Fibroblast of lung (primary cell): Measurements from ENCODE around the gene STK10. TPM values are rescaled to one million over a fixed set of nuclear protein-coding genes. Genes with fewer than 3 reads are reported as not detected.

ENCODE experiments used
- DNase-seq, 2 donors: peaks; one replicate each; pipeline versions ENCODE4 v3.0.0 to v3.0.0-alpha.2; 2010; ENCODE audit warnings: low read depth in 2 of 2
- H2AFZ ChIP-seq: 2 replicates; pipeline ENCODE4 v1.5.1; 2012; ENCODE audit warnings: low read length, control low read depth, inconsistent platforms
- H3K27ac ChIP-seq: 2 replicates; pipeline ENCODE4 v1.5.1; 2011; ENCODE audit warnings: low read length, control low read depth; ENCODE audit not compliant: insufficient read depth
- H3K27me3 ChIP-seq: 2 replicates; pipeline ENCODE4 v1.5.1; 2011; ENCODE audit warnings: mild to moderate bottlenecking, low read length; ENCODE audit not compliant: control insufficient read depth, insufficient read depth
- H3K36me3 ChIP-seq: 2 replicates; pipeline ENCODE4 v1.5.1; 2011; ENCODE audit warnings: low read length; ENCODE audit not compliant: control insufficient read depth, insufficient read depth
- H3K4me1 ChIP-seq: 2 replicates; pipeline ENCODE4 v1.5.1; 2011; ENCODE audit warnings: low read length; ENCODE audit not compliant: control insufficient read depth, insufficient read depth; ENCODE audit errors: extremely low read depth
- H3K4me2 ChIP-seq: 2 replicates; pipeline ENCODE4 v1.5.1; 2011; ENCODE audit warnings: low read length, control low read depth; ENCODE audit not compliant: insufficient read depth; ENCODE audit errors: extremely low read depth
- H3K4me3 ChIP-seq, 4 experiments: fragments of 200-600 bp in 1 of 4; sonication (generic) in 1 of 4; replicated peaks in 1 of 4; 2 replicates each; pipeline ENCODE4 v1.5.1; 2011 to 2016; ENCODE audit warnings: low read length in 4 of 4, low read depth in 3 of 4, mild to moderate bottlenecking in 3 of 4, control low read depth in 2 of 4, inconsistent platforms in 1 of 4, mixed read lengths in 1 of 4; ENCODE audit not compliant: insufficient read depth in 1 of 4; ENCODE audit errors: control extremely low read depth in 1 of 4
- H3K79me2 ChIP-seq: 2 replicates; pipeline ENCODE4 v1.5.1; 2012; ENCODE audit warnings: mild to moderate bottlenecking, low read length, inconsistent platforms; ENCODE audit not compliant: control insufficient read depth, insufficient read depth
- H3K9ac ChIP-seq: 2 replicates; pipeline ENCODE4 v1.5.1; 2011; ENCODE audit warnings: mild to moderate bottlenecking, low read length, control low read depth; ENCODE audit not compliant: insufficient read depth
- H3K9me3 ChIP-seq: 2 replicates; pipeline ENCODE4 v1.5.1; 2012; ENCODE audit warnings: low read depth, low read length; ENCODE audit not compliant: control insufficient read depth, insufficient read depth
- H4K20me1 ChIP-seq: 2 replicates; pipeline ENCODE4 v1.5.1; 2011; ENCODE audit warnings: low read length; ENCODE audit not compliant: control insufficient read depth, insufficient read depth; ENCODE audit errors: extremely low read depth
- CTCF ChIP-seq, 2 donors: IDR thresholded peaks in 1 of 2; conservative IDR thresholded peaks in 1 of 2; 1 replicate in 1 of 2; 2 replicates in 1 of 2; pipeline ENCODE4 v1.5.1; 2011 to 2012; ENCODE audit warnings: low read length in 2 of 2, control low read depth in 1 of 2, inconsistent platforms in 1 of 2, low read depth in 1 of 2, mild to moderate bottlenecking in 1 of 2
- EZH2 ChIP-seq: IDR thresholded peaks from 2 replicates; pipeline ENCODE4 v1.5.1; 2012; ENCODE audit warnings: low read length, control low read depth, mild to moderate bottlenecking; ENCODE audit errors: missing control alignments
- polyA plus RNA-seq, 2 donors: library from polyadenylated mRNA; depleted of rRNA in 1 of 2; stranded (reverse) in 1 of 2; unstranded in 1 of 2; fragments of >200 nt; gene quantifications; 2 replicates each; pipeline ENCODE4 v1.2.1, GENCODE V29; 2011 to 2012; ENCODE audit warnings: missing spikeins in 1 of 2
- total RNA-seq: library from RNA; depleted of rRNA; stranded (reverse); fragments of >200 nt; gene quantifications from 2 replicates; pipeline ENCODE4 v1.2.1, GENCODE V29; 2014

STK10 gene
- total and polyA plus RNA-seq, 2 donors (not counting 1 experiment from before 2014, with no cell fraction given): 8.9 to 16.0 TPM

GRCh38 chr5:171992305-171992704 lies 195.7 kb downstream of the STK10 start:
- no peaks in the 10 kb centered on the region for H3K27me3 ChIP-seq
- H3K36me3 ChIP-seq: no peaks in the 10 kb centered on the region
- no peak overlapping the region for H3K4me3 ChIP-seq
- no peaks in the 10 kb centered on the region for H3K9me3 ChIP-seq
- H3K4me1 ChIP-seq: peaks cover 2% of the 10 kb centered on the region
- no peak overlapping the region for H3K4me2 ChIP-seq
- DNase-seq: no peak
- H3K9ac ChIP-seq: no peak overlapping the region
- no peak overlapping the region for H3K27ac ChIP-seq
- TF ChIP-seq EZH2: no peak
- no peak for TF ChIP-seq CTCF (conservative IDR thresholded peaks at IDR 0.05 in 1 of 2, IDR thresholded peaks at IDR 0.05 in 1 of 2; ENCODE audit: low read depth in 1 of 2, low read length in 2 of 2)
- H4K20me1 ChIP-seq: peaks cover 3% of the 10 kb centered on the region
- H2AFZ ChIP-seq: no peak overlapping the region
- peaks cover 65% of the 10 kb centered on the region for H3K79me2 ChIP-seq

Other genes with a start within 250 kb of the STK10 start
- 96.3 and 113 TPM in 2 replicates for gene FBXW11, start 181.6 kb downstream of the STK10 start, total RNA-seq
- gene FBXW11, start 181.6 kb downstream of the STK10 start, polyA plus RNA-seq: 42.7 and 52.6 TPM in 2 replicates
- gene EFCAB9, start 5.9 kb upstream of the STK10 start, total RNA-seq: not detected in 2 replicates
- not detected in 2 replicates for gene EFCAB9, start 5.9 kb upstream of the STK10 start, polyA plus RNA-seq
- gene UBTD2, start 95.5 kb upstream of the STK10 start, total RNA-seq: 24.9 and 26.7 TPM in 2 replicates
- 22.6 and 29.8 TPM in 2 replicates for gene UBTD2, start 95.5 kb upstream of the STK10 start, polyA plus RNA-seq